Measurements from ENCODE around the gene MLIP. TPM values are rescaled to one million over a fixed set of nuclear protein-coding genes. Genes with fewer than 3 reads are reported as not detected.

The MLIP gene
- total and polyA plus RNA-seq, 4 donors: 1.5 to 2.6 (median 2.2) TPM; not detected in 1

- H3K27me3 ChIP-seq (ENCODE audit: control insufficient read depth in 1 of 2, insufficient read depth in 2 of 2, low read length in 1 of 2): no peaks in the 10 kb centered on the region
- H3K36me3 ChIP-seq (ENCODE audit: control insufficient read depth in 1 of 2, insufficient read depth in 2 of 2, low read length in 1 of 2): no peaks in the 10 kb centered on the region
- no peaks in the 10 kb centered on the region for H3K4me1 ChIP-seq (ENCODE audit: control insufficient read depth in 1 of 2, insufficient read depth in 2 of 2, low read length in 2 of 2)
- H3K9me3 ChIP-seq (ENCODE audit: control insufficient read depth, low read length): no peaks in the 10 kb centered on the region
- no peak overlapping the region for H3K4me3 ChIP-seq (ENCODE audit: low read length in 2 of 2)
- DNase-seq (no peak), ATAC-seq (ENCODE audit: low FRiP score) (no peak)
- 60 to 66% methylated on average over 6 of the region's 6 CpGs for WGBS, 2 donors
- intact Hi-C loops (cut with DNase I): no loop called here
- H3K27ac ChIP-seq (ENCODE audit: low read depth in 1 of 2, low read length in 2 of 2): no peak overlapping the region
These were observed 17.8 kb upstream of the MLIP start for GRCh38 chr6:54093326-54093948.

DNA sequence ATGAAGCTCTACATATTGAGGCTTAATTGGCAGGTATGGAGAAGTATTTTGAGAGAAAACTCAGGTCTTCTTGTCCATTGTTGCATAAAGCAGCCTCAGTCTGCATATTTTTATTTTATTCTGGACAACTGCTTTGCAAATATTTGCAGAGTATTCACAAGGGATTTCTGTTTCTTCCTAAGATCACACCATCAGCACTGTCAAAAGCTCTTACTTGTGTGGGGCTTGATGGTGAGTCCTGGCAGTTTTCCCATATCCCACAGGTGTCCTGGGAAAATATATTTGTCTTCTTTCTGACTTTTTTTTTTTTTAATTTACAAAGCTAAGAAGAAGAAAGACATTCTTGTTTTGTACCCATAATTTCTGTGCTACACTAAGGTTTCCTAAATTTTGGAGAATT lies 16.9 kb upstream of the MLIP start:
- intact Hi-C loops (cut with DNase I): no loop called here
- no peaks in the 10 kb centered on the region for H3K27me3 ChIP-seq (ENCODE audit: control insufficient read depth in 1 of 2, insufficient read depth in 2 of 2, low read length in 1 of 2)
- no peak overlapping the region for H3K27ac ChIP-seq (ENCODE audit: low read depth in 1 of 2, low read length in 2 of 2)
- no peaks in the 10 kb centered on the region for H3K36me3 ChIP-seq (ENCODE audit: control insufficient read depth in 1 of 2, insufficient read depth in 2 of 2, low read length in 1 of 2)
- H3K4me1 ChIP-seq (ENCODE audit: control insufficient read depth in 1 of 2, insufficient read depth in 2 of 2, low read length in 2 of 2): no peaks in the 10 kb centered on the region
- ATAC-seq (ENCODE audit: low FRiP score) (no peak), DNase-seq (no peak)
- H3K9me3 ChIP-seq (ENCODE audit: control insufficient read depth, low read length): no peaks in the 10 kb centered on the region
- H3K4me3 ChIP-seq (ENCODE audit: low read length in 2 of 2): no peak overlapping the region

- ATAC-seq (ENCODE audit: low FRiP score) (no peak), DNase-seq (no peak)
- Histone ChIP-seq H3K27ac (ENCODE audit: low read depth in 1 of 2, low read length in 2 of 2) (no peak overlapping the region), H3K36me3 (ENCODE audit: control insufficient read depth in 1 of 2, insufficient read depth in 2 of 2, low read length in 1 of 2) (no peaks in the 10 kb centered on the region), H3K9me3 (ENCODE audit: control insufficient read depth, low read length) (no peaks in the 10 kb centered on the region), H3K4me3 (ENCODE audit: low read length in 2 of 2) (no peak overlapping the region), H3K4me1 (ENCODE audit: control insufficient read depth in 1 of 2, insufficient read depth in 2 of 2, low read length in 2 of 2) (no peaks in the 10 kb centered on the region), H3K27me3 (ENCODE audit: control insufficient read depth in 1 of 2, insufficient read depth in 2 of 2, low read length in 1 of 2) (no peaks in the 10 kb centered on the region)
- intact Hi-C loops (cut with DNase I): no loop called here
- WGBS, 2 donors: 79 to 84% methylated on average over 4 of the region's 4 CpGs
These were observed 16.5 kb upstream of the MLIP start for GRCh38 chr6:54094786-54095185.

DNA sequence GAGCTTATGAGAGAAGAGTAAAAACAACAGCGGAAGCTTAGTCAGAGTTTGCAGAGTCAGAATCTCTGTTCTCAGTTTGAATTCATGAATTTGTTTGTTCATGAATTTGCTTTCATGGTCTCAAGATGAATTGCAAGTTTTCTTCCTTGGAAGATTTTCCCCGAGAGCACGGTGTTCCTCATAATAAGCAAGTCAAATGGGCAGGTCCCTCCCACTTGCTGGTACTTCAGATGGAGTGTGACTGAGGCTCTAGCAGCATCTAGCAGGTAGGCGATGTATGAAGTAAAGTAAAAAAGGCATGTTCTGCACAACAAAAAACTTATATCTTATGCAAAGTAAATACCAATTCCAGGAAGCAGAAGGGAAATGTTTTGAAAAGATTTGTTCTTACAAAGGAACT lies 15.5 kb upstream of the MLIP start:
- H3K27ac ChIP-seq (ENCODE audit: low read depth in 1 of 2, low read length in 2 of 2): no peak overlapping the region
- no peak for DNase-seq
- no peak overlapping the region for H3K4me3 ChIP-seq (ENCODE audit: low read length in 2 of 2)
- no peak for ATAC-seq (ENCODE audit: low FRiP score)
- no peaks in the 10 kb centered on the region for H3K4me1 ChIP-seq (ENCODE audit: control insufficient read depth in 1 of 2, insufficient read depth in 2 of 2, low read length in 2 of 2)
- 68 to 73% methylated on average over 4 of the region's 4 CpGs for WGBS, 2 donors
- intact Hi-C loops (cut with DNase I): no loop called here
- no peaks in the 10 kb centered on the region for H3K36me3 ChIP-seq (ENCODE audit: control insufficient read depth in 1 of 2, insufficient read depth in 2 of 2, low read length in 1 of 2)
- H3K9me3 ChIP-seq (ENCODE audit: control insufficient read depth, low read length): no peaks in the 10 kb centered on the region
- no peaks in the 10 kb centered on the region for H3K27me3 ChIP-seq (ENCODE audit: control insufficient read depth in 1 of 2, insufficient read depth in 2 of 2, low read length in 1 of 2)

DNA sequence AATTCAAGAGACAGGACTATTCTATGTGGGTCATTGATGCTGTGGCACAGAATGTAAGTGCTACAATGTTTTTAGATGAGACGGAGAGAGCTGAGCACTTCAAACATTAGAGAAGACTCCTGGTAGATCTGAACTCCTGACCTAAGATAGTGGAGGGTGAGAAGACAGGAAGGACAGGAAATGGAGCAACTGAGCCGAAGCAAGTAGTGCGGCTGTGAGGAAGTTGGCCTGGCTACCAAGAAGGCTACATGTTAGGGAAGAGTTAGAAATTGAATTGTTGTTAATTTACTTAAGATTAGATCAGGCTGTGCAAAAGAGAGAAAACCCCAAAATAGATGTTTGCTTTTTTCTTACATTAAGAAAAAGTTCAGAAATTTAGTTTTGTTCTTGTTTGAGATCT lies 14.4 kb upstream of the MLIP start:
- no peaks in the 10 kb centered on the region for H3K4me1 ChIP-seq (ENCODE audit: control insufficient read depth in 1 of 2, insufficient read depth in 2 of 2, low read length in 2 of 2)
- no peak overlapping the region for H3K27ac ChIP-seq (ENCODE audit: low read depth in 1 of 2, low read length in 2 of 2)
- H3K36me3 ChIP-seq (ENCODE audit: control insufficient read depth in 1 of 2, insufficient read depth in 2 of 2, low read length in 1 of 2): no peaks in the 10 kb centered on the region
- intact Hi-C loops (cut with DNase I): no loop called here
- no peak overlapping the region for H3K4me3 ChIP-seq (ENCODE audit: low read length in 2 of 2)
- H3K27me3 ChIP-seq (ENCODE audit: control insufficient read depth in 1 of 2, insufficient read depth in 2 of 2, low read length in 1 of 2): no peaks in the 10 kb centered on the region
- 91 to 96% methylated on average over 3 of the region's 3 CpGs for WGBS, 2 donors
- ATAC-seq (ENCODE audit: low FRiP score): no peak
- DNase-seq: no peak
- no peaks in the 10 kb centered on the region for H3K9me3 ChIP-seq (ENCODE audit: control insufficient read depth, low read length)

- 66 to 67% methylated on average over 4 of the region's 4 CpGs for WGBS, 2 donors
- intact Hi-C loops (cut with DNase I): no loop called here
These were observed 13.5 kb upstream of the MLIP start for GRCh38 chr6:54097753-54098152.

GRCh38 chr6:54098450-54099044 lies 12.7 kb upstream of the MLIP start:
- H3K27ac ChIP-seq (ENCODE audit: low read depth in 1 of 2, low read length in 2 of 2): no peak overlapping the region
- H3K4me1 ChIP-seq (ENCODE audit: control insufficient read depth in 1 of 2, insufficient read depth in 2 of 2, low read length in 2 of 2): no peaks in the 10 kb centered on the region
- H3K4me3 ChIP-seq (ENCODE audit: low read length in 2 of 2): no peak overlapping the region
- no peaks in the 10 kb centered on the region for H3K9me3 ChIP-seq (ENCODE audit: control insufficient read depth, low read length)
- ATAC-seq (ENCODE audit: low FRiP score) (no peak), DNase-seq (no peak)
- no peaks in the 10 kb centered on the region for H3K36me3 ChIP-seq (ENCODE audit: control insufficient read depth in 1 of 2, insufficient read depth in 2 of 2, low read length in 1 of 2)
- WGBS, 2 donors: 80 to 85% methylated on average over 6 of the region's 6 CpGs
- H3K27me3 ChIP-seq (ENCODE audit: control insufficient read depth in 1 of 2, insufficient read depth in 2 of 2, low read length in 1 of 2): no peaks in the 10 kb centered on the region
- intact Hi-C loops (cut with DNase I): no loop called here

More at GRCh38 chr6:54097753-54098152, 13.5 kb upstream of the MLIP start:
- no peaks in the 10 kb centered on the region for H3K36me3 ChIP-seq (ENCODE audit: control insufficient read depth in 1 of 2, insufficient read depth in 2 of 2, low read length in 1 of 2)
- no peak overlapping the region for H3K4me3 ChIP-seq (ENCODE audit: low read length in 2 of 2)
- H3K9me3 ChIP-seq (ENCODE audit: control insufficient read depth, low read length): no peaks in the 10 kb centered on the region
- ATAC-seq (ENCODE audit: low FRiP score): no peak
- no peaks in the 10 kb centered on the region for H3K27me3 ChIP-seq (ENCODE audit: control insufficient read depth in 1 of 2, insufficient read depth in 2 of 2, low read length in 1 of 2)
- no peaks in the 10 kb centered on the region for H3K4me1 ChIP-seq (ENCODE audit: control insufficient read depth in 1 of 2, insufficient read depth in 2 of 2, low read length in 2 of 2)
- DNase-seq: no peak
- no peak overlapping the region for H3K27ac ChIP-seq (ENCODE audit: low read depth in 1 of 2, low read length in 2 of 2)

DNA sequence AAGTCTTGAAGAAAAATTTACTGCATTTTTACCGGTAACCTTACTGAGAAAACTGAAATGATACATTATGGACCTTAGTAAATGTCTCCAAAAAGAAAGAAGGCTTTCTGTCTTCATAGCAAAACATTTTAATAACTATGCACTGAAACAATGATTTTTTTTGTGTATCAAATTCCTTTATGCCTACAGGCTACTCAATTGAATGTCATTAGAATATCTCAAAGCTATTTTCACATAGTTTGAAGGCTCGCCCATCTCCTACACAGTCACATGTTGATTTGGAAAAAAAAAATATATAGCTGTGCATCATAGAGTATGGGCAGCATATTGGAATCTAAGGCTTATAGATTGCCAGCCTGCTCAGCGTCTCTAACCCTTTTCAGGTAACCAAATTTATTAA lies 12.0 kb upstream of the MLIP start:
- intact Hi-C loops (cut with DNase I): no loop called here
- 73% methylated on average over 3 of the region's 3 CpGs for WGBS, 2 donors
- H3K27me3 ChIP-seq (ENCODE audit: control insufficient read depth in 1 of 2, insufficient read depth in 2 of 2, low read length in 1 of 2): no peaks in the 10 kb centered on the region
- no peaks in the 10 kb centered on the region for H3K4me1 ChIP-seq (ENCODE audit: control insufficient read depth in 1 of 2, insufficient read depth in 2 of 2, low read length in 2 of 2)
- ATAC-seq (ENCODE audit: low FRiP score): no peak
- no peaks in the 10 kb centered on the region for H3K9me3 ChIP-seq (ENCODE audit: control insufficient read depth, low read length)
- no peaks in the 10 kb centered on the region for H3K36me3 ChIP-seq (ENCODE audit: control insufficient read depth in 1 of 2, insufficient read depth in 2 of 2, low read length in 1 of 2)
- no peak overlapping the region for H3K27ac ChIP-seq (ENCODE audit: low read depth in 1 of 2, low read length in 2 of 2)
- no peak overlapping the region for H3K4me3 ChIP-seq (ENCODE audit: low read length in 2 of 2)
- no peak for DNase-seq

GRCh38 chr6:54100411-54101006 lies 10.7 kb upstream of the MLIP start:
- intact Hi-C loops (cut with DNase I): no loop called here
- Histone ChIP-seq H3K4me3 (ENCODE audit: low read length in 2 of 2) (no peak overlapping the region), H3K27me3 (ENCODE audit: control insufficient read depth in 1 of 2, insufficient read depth in 2 of 2, low read length in 1 of 2) (no peaks in the 10 kb centered on the region), H3K9me3 (ENCODE audit: control insufficient read depth, low read length) (no peaks in the 10 kb centered on the region), H3K36me3 (ENCODE audit: control insufficient read depth in 1 of 2, insufficient read depth in 2 of 2, low read length in 1 of 2) (no peaks in the 10 kb centered on the region), H3K4me1 (ENCODE audit: control insufficient read depth in 1 of 2, insufficient read depth in 2 of 2, low read length in 2 of 2) (no peaks in the 10 kb centered on the region), H3K27ac (ENCODE audit: low read depth in 1 of 2, low read length in 2 of 2) (no peak overlapping the region)
- ATAC-seq (ENCODE audit: low FRiP score) (no peak), DNase-seq (no peak)
- WGBS, 2 donors: 86 to 88% methylated on average over 1 of the region's 1 CpG
